ENCODE measurements around the gene CCNI.

DNA sequence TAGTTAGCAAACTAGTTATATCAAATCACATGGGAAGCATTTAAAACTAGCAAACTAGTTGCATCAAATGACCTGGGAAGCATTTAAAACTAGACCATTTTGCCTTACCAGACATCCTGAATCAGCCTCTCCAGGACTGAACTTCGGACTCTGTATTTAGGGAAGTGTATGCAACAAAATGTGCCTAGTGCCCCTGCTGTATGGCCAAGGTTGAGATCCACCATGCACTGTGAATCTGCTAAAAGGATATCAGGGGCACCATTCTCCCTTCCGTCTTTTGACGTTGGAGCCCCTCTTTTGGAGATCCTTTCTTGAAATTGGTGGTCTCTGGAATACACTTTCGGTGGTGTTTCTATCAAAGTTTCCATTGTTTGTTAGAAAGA, 49.5 kb downstream of the CCNI start:
- TF ChIP-seq EZH2phosphoT487 (IDR thresholded peaks at IDR 0.05) (no peak), EZH2 (IDR thresholded peaks at IDR 0.05) (no peak)
- TF ChIP-seq, protein P1, sequence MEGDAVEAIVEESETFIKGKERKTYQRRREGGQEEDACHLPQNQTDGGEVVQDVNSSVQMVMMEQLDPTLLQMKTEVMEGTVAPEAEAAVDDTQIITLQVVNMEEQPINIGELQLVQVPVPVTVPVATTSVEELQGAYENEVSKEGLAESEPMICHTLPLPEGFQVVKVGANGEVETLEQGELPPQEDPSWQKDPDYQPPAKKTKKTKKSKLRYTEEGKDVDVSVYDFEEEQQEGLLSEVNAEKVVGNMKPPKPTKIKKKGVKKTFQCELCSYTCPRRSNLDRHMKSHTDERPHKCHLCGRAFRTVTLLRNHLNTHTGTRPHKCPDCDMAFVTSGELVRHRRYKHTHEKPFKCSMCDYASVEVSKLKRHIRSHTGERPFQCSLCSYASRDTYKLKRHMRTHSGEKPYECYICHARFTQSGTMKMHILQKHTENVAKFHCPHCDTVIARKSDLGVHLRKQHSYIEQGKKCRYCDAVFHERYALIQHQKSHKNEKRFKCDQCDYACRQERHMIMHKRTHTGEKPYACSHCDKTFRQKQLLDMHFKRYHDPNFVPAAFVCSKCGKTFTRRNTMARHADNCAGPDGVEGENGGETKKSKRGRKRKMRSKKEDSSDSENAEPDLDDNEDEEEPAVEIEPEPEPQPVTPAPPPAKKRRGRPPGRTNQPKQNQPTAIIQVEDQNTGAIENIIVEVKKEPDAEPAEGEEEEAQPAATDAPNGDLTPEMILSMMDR (IDR thresholded peaks at IDR 0.05) = no peak

All from neural progenitor cell (in vitro differentiated cells).